H1 (cell line): Measurements from ENCODE around the gene DICER1.

Experiments used
- NRF1 ChIP-seq: IDR thresholded peaks from 2 replicates; pipeline ENCODE4 v1.6.1; 2011; ENCODE audit warnings: mild to moderate bottlenecking, low read depth, low read length, improper control_type of control experiment
- SUZ12 ChIP-seq: fragments of 200-600 bp; sonication (generic); IDR thresholded peaks from 2 replicates; pipeline ENCODE4 v1.6.1; 2012; ENCODE audit warnings: mild to moderate bottlenecking, inconsistent platforms, low read length, moderate library complexity, mixed read lengths
- YY1 ChIP-seq: IDR thresholded peaks from 2 replicates; pipeline ENCODE4 v1.6.1; 2011; ENCODE audit warnings: low read depth, mild to moderate bottlenecking, low read length

GRCh38 chr14:95048771-95049312, 108.5 kb downstream of the DICER1 start:
- TF ChIP-seq YY1 (no peak), NRF1 (no peak), SUZ12 (no peak)
